ENCODE measurements around the gene ECT2.
"Not testable (repeated sequence)": the region's sequence is repeated elsewhere in the genome, so short reads cannot be mapped to it uniquely, and the experiment has no call there.

ECT2 gene, protein sequence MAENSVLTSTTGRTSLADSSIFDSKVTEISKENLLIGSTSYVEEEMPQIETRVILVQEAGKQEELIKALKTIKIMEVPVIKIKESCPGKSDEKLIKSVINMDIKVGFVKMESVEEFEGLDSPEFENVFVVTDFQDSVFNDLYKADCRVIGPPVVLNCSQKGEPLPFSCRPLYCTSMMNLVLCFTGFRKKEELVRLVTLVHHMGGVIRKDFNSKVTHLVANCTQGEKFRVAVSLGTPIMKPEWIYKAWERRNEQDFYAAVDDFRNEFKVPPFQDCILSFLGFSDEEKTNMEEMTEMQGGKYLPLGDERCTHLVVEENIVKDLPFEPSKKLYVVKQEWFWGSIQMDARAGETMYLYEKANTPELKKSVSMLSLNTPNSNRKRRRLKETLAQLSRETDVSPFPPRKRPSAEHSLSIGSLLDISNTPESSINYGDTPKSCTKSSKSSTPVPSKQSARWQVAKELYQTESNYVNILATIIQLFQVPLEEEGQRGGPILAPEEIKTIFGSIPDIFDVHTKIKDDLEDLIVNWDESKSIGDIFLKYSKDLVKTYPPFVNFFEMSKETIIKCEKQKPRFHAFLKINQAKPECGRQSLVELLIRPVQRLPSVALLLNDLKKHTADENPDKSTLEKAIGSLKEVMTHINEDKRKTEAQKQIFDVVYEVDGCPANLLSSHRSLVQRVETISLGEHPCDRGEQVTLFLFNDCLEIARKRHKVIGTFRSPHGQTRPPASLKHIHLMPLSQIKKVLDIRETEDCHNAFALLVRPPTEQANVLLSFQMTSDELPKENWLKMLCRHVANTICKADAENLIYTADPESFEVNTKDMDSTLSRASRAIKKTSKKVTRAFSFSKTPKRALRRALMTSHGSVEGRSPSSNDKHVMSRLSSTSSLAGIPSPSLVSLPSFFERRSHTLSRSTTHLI

DNA sequence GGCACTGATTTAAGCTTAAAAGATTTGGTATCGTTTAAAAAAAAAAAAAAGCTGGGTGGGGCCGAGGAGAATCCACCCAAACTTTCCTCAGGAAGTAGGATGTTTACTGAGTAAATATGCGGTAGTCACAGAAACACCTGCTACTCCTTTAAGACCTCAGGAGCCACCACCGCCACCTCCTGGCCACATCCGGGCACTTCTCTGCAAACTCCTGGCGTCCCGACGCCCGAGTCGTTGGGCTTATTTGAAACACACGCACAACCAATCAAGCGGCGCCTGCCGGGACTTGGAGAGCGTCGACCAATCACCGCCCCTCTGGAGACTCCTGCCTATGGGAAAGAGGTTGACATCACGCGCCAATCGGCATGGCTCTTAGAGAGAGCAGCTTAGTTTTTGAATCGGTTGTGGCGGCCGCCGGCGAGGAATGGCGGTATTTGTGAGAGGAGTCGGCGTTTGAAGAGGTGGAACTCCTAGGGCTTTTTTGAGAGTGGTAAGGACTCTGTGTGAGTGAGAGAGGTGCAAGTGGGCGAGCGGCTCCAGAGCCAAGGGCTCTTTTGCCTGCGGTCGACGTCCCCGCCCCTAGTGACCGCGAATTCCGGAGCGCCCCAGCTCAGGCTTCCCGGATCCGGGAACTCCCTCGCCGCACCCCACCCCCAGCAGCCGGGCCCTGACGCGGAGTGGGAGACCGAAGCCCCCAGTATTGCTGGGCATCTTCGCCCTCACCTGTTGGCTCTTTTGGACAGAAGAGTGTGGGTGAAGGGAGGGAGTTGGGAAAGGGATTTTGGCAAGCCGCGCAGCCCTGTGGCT is at the start of gene ECT2:
Gene ECT2, plus strand, starts transcription at position 359 of the 807 bp plus-strand sequence. CDS start 3,805 bp downstream, outside the sequence.
- DNase-seq, result peak; percentile 62

DNA sequence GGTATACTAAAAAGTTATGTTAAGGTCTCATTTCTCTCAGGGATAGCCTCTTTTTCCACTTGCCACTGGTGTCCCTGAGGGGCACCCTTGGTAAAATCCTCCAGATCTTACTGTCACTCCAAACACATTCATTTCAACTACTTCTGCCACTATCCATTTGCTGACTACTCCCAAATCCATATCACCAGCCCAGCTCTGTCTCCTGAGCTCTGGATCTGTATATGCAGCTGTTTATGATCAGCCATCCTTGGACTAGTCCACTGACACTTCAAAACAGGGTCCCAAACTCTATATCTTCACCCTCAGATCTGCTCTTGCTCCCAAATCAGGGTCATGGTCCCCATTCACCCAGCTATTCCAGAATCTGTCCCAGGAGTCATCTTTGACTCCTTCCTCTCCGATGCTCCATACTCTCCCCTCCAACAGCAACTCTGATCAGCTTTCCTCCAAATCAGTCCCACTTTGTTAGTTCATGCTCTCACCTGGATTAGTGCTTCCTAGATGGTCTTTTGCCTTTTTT is 49.5 kb upstream of the ECT2 start:
- no peak for DNase-seq

DNA sequence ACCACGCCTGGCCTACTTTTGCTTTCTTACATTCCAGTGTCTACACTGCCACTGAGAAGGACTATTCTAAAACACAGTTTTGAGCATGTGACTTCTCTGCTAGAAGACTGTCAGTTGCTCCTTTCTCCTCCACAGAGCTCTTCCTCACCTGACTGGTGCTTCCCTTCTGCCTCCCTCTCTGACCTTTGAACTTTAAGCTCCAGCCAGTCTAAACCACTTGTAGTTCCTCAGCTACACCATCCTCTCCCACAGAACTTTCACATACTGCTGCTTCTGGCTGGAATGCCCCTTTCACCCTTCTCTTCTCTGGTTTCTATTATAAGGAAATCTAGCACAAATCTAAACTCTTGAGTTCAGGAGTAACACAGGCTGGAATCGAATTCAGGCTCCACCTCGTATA is 48.8 kb upstream of the ECT2 start:
- no peak for DNase-seq

DNA sequence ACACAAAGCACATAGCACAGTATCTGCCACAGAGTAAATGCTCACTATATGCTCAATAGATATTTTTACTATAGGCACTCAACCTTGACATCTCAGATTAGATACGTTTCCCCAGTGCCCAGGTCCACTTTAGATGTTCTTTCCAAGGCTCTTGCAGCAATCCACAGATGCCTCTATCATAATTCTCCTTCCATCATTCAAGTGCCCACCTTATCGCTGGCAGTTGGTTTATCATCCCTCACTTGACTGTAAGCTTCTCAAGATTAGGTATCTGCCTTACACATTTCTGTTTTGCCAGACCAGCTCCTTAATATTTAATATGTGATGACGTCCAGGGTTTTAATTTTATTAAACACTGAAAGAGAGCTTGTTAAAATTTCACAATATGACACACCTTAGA is 48.3 kb upstream of the ECT2 start:
- no peak for DNase-seq

DNA sequence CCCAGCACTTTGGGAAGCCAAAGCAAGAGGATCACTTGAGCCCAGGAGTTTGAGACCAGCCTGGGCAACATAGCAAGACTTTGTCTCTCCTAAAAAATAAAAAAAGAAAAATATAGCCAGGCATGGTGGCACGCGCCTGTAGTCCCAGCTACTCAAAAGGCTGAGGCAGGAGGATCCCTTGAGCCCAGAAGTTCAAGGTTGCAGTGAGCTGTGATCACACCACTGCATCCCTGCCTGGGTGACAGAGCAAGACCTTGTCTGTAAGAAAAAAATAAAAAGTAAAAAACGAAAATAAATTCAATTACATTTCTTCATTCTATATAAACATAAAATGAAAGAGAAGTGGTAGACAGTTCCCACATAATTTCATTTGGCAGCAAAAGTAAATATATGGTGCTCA is 47.8 kb upstream of the ECT2 start:
- DNase-seq, result not testable (repeated sequence)

DNA sequence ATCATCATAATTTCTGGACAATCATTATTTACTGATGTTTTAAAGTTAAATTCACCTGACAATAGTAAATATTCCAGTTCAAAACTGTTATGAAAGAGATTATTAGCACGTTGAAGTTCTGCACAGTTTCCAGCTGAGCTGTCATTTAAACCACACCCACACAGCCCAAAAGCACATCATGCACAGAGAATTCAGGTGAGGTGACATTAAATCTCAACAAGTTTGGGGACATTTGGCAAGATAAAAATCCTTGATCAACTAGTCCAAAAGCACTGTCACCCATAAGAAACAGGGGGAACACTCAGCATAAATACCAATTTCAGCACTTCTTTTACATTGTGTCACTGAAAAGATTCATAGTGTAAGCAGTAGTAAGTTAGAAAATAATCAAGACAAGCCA is 46.5 kb upstream of the ECT2 start:
- DNase-seq, result no peak

DNA sequence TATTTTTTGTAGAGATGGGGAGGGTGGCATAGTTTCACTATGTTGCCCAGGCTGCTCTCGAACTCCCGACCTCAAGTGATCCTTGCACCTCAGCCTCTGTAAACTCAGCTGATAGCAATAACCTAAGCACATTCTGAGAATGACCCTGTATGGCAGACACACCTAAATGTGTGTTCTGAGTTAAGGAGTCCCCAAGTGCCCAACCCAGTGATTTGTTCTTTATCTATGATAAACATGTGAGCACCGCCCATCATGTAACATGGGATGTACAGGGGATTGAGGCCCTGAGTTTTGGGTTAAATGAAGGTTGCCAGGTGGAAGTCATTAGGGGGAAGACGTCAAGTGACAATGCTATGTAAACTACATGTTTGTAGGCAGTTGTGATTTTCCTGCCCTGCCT is 45.4 kb upstream of the ECT2 start:
- DNase-seq, result no peak

DNA sequence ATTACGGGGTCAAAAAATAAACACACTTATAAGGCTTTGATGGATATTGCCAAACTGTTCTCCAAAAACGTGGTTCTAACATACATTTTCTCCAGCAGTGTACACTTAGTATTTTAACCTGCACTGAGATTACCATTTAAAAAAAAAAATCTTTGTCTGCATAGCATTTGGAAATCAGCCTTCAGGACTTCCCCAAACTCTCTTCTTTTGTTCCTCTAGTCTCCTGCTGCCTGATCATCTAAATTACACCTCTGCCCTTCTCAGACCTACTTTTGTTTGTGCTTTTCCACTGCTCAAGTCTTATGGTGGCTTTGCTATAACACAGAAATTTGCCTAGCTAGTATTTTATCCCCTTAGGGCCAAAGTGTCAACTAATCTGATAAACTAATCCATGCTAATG is 43.5 kb upstream of the ECT2 start:
- no peak for DNase-seq

DNA sequence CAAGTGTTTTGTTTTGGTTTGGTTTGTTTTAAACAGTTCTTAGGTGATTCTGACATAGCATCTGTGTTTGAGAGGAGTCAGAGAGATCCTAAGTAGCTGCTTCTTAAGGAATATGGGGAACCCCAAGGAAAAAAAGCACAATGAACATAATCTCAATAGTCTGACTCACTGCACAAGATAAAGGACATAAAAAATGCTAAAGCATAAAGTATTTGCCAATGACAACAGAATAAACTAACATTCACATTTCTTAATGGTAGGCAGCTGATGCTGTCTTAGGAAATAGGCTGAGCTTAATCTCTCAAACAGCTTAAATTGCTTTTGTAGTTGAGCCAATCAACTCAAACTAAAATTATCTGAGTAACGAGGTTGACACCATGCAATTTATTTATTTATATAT is 42.6 kb upstream of the ECT2 start:
- no peak for DNase-seq

DNA sequence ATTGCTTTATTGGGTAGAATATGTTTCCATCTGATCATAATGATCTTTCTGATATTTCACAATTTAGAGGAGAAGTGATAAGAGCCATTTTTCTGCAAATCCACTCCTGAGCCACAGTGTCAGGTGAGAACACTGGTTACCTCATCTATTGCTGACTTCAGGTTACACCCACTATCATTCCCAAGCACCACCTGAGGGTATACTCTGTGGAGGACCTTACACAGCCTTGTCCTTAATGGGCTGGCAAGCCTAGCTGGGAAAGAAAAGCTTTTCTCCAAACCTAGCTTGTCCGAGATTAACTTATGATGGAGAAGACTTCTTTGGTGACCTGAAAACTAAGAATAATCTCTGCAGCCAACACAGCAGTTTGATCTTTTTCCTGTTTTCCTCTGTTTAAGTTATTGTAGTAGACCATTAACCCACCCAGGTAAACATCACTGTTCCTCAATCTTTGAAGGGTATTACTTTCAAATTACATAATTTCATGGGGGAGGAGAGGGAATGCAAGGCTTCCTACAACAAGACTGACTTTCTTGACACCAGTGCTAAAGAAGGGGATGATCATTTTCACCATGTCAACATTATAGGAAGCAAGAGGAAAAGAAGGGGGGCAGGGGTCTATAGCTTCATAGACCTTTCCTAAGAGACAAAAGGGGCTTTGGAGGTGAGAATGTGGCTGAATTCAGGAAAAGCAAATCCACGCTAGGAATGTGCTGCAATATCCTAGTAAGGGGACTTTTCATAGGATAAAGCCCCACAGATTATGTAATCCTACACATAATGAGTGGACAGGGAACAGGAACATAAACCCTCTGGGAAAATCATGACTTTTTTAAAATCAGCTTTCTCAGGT is 41.4 kb upstream of the ECT2 start:
- DNase-seq, result no peak

DNA sequence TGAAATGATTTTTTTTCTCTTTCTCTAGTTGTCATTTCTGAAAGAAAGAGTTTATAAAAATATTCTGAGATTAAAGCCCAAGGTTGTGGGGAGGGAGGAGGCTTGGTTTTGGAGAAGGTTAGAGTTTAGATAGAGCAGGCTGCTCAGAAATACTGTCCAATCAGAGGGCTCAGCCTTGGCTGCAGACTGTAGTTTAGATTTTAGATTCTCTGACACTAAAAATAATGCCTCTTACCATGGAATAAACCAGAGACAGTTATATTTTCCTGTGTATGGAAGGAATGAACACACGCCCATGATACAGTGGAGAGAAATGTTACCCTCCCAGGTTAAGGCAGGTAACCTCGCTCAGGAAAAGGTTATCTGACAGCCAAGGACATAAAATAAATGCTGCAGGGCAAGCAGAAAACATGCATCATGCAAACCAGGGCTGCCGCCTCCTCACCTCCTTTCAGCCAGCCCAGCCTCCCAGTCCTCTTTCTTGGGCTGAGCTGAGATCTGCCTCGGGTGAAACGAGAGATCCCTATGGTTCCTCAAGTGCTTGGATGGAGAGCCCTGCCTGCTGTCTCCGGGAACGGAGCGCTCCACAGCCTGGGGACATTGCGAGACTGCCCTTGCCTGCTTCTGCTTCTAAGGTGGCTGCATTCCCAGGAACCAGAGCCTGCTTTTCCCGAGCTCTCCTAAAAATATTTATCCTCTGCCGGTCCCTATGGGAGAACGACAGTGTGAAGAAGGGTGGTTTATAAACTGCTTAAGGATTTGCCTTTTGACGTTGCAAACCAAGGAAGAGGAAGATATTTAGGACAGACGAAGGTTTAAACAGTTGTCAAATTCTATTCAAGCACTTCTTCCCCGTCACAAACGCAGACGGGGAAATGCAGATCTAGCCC is 40.5 kb upstream of the ECT2 start:
- no peak for DNase-seq

DNA sequence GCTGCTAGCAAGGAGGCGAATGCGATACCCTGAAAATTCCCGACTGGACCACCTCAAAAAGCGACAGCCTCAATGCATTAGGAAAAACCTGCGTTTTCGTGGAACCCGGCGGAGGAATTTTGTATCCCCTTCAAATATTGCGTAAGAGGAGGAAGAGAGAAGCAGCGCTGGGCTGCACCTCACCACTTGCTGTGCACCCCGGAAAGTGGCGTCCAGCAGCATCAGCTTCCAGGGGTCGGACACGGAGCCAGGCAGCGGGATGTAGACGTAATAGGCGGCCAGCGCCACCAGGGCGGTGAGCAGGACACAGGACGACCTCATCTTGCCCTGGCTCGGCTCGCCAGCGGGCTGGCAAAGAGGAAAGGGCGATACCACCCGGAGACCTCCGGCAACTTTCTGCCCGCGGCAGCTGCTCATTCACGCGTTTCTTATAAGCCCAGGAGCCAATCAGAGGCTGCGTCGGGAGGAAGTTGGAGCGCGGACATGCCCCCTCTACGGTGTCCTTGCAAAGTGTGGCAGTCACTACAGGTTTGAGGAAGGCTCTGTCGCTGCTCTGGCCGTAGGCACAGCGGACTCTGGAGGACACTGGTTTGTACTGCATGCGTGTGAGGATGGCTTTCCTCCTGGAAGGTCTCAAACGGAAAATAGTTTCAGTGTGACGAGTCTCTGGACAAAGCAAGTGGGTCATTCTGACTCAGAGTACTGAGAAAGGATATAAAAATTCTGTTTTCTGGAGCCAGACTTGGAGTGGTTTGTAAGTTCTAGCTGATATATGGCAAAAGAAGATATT is 39.7 kb upstream of the ECT2 start, which contains the start of gene NCEH1:
Gene NCEH1, minus strand, starts transcription at position 404 of the 790 bp plus-strand sequence. Its CDS starts 83 bp downstream, at position 321.
- peak; percentile 62 for DNase-seq

DNA sequence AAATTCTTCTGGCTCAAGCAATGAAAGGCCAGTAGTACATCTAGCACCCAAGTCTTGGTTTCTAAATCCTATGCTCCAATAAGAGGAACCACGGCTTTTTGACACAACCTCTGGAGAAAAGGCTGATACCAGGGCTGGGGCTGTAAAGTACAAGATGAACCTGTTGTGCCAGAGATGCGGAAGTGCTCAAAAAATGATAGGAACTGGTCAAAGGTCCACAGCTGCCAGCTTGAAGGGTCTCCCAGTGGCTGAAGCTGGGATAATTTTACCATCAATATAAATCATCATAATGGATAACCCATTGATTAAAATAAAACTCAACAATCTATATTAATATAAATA is 39.1 kb upstream of the ECT2 start:
- DNase-seq, result peak; percentile 46

DNA sequence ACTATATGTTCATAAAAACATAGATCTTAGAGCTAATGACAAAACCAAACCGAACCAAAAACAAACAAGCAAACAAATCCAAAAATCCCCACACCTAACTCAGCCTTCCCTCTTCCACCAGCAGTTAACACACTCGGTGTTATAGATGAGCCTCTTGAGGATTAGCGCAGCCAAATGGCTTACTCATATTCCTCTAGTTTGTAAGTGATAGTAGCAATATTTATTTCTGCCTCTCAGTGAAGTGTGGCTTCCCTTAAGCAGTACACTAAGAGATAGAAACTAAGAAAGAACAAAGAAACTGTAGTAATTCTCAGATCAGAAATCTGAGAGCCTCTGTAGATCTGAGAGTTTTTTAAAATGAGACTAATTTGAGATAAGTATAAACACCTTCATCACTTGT is 37.2 kb upstream of the ECT2 start:
- DNase-seq, result no peak

DNA sequence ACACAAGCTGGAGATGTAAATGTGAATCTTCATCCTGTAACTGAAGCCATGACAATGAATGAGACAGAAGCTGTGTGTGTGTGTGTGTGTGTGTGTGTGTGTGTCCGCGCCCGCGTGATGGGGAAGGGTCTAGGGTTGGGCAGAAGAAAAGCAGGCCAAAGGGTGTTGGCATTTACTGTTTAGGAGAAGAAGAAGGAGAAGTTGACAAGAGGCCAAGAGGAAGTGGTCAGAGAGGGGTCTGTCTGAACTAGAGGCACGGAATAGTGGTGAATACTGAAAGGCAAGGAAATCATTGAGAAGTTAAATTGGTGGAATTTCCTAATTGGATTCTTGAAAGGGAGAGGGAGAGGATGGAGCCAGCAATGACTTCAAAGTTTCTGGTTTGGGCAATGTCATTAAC is 34.0 kb upstream of the ECT2 start:
- no peak for DNase-seq

DNA sequence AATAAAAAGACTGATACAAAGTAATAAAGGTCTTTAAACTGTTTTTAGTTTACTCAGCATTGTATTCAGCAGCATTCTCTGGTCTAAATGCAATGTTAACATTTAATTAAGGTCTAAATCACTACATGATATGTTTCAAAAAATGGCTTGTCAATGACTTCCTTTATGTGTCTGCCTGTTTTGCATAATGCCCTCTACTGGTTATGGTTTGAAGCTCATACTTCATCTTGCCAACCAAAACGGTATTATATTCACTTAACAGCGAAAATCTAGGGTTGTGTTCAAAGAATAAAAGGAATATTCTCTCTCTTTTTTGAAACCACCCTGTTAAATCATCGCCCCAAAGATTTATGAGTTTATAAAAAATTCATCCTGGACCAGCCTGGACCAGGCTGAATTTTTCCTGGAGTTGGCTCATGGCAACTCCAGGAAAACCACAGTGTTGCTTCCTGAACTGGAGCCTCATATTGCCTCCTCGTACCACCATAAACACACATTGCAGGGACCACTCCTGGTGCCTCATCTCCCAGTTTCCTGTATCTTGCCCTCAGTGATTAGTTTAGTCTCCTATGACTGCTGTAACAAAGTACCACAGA is 32.9 kb upstream of the ECT2 start:
- DNase-seq, result peak; percentile 31

DNA sequence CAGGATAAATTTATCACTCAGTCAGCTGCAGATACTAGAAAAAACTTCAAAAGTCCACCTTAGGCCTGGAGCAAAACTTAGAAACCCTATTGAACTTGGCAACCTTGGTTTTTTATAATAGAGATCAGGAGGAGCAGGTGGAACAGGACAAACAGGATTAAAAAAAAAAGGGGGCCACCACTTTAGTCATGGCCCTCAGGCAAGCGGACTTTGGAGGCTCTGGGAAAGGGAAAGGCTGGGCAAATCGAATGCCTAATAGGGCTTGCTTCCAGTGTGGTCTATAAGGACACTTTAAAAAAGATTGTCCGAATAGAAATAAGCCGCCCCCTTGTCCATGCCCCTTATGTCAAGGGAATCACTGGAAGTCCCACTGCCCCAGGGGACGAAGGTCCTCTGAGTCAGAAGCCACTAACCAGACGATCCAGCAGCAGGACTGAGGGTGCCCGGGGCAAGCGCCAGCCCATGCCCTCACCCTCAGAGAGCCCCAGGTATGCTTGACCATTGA is 27.9 kb upstream of the ECT2 start:
- not testable (repeated sequence) for DNase-seq

DNA sequence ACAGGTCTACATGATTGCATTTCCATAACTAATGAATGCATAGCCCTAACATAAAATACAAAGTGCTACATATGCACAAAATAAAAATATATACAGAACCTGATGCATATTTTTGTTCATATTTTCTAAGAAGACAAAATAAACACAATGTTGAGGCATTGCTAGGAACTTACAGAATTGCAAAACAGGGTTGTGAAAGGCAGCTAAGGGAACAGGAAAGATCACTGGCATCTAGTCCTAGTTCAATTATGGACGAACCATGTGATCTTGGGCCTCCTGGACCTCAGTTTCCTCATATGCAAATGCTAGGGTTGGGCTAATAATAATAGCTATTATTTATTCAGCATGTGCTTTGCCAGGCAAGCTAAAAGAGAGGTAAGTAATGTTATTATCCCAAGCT is 24.1 kb upstream of the ECT2 start:
- DNase-seq, result no peak

DNA sequence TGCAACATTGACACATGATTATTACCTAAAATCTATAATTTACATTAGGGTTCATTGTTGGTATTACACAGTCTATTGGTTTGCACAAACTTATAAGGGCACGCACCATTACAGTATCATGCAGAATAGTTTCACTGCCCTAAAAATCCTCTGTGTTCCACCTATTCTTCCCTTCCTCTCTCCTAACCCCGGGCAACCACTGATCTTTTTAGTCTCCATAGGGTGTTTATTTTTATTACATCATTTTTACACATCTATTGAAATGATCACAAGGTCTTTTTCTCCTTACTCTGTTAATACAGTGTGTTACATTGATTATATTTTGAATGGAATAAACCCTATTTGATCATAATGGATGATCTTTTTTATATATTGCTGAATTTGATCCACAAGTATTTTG is 15.5 kb upstream of the ECT2 start:
- DNase-seq, result no peak
